B cell (primary cell): Measurements from ENCODE around the gene SAMSN1. TPM values are rescaled to one million over a fixed set of nuclear protein-coding genes. Genes with fewer than 3 reads are reported as not detected.

Experiments
- ATAC-seq: fragments of 200-7000 bp; cut with Tn5 transposase; one replicate; pipeline ENCODE4 v1.10.0; 2021; ENCODE audit warnings: low read depth, mild to moderate bottlenecking, moderate number of reproducible peaks, moderate library complexity
- CTCF ChIA-PET: fragments of 350-600 bp; sonication (Branson Sonifier 250); formaldehyde crosslinking; loops from one replicate; lab custom pipeline; 2021; ENCODE audit warnings: antibody characterized with exemption, inconsistent platforms; lab: Charles Lee
- POLR2A ChIA-PET: fragments of 350-600 bp; sonication (Branson Sonifier 250); formaldehyde crosslinking; loops from one replicate; lab custom pipeline; 2021; ENCODE audit warnings: antibody characterized with exemption; lab: Charles Lee
- DNase-seq: peaks from one replicate; pipeline ENCODE4 v3.0.0; 2013
- H2AFZ ChIP-seq: 2 replicates; pipeline ENCODE4 v1.6.1; 2012; ENCODE audit warnings: mild to moderate bottlenecking, low read depth, low read length; ENCODE audit not compliant: insufficient read depth, poor library complexity, severe bottlenecking
- H3K27ac ChIP-seq, 2 donors: 1 replicate in 1 of 2; 2 replicates in 1 of 2; pipeline ENCODE4 v1.5.1; 2012 to 2013; ENCODE audit warnings: low read length in 2 of 2, mild to moderate bottlenecking in 2 of 2, moderate library complexity in 1 of 2
- H3K27me3 ChIP-seq, 4 experiments: fragments of 200-600 bp in 1 of 4; sonication (generic) in 1 of 4; replicated peaks in 1 of 4; 1 replicate in 2 of 4; 2 replicates in 2 of 4; pipeline versions ENCODE4 v1.6.1 to v1.7.0; 2013 to 2016; ENCODE audit warnings: low read length in 3 of 4, mild to moderate bottlenecking in 2 of 4, mixed read lengths in 1 of 4, moderate library complexity in 1 of 4; ENCODE audit not compliant: insufficient read depth in 4 of 4, control insufficient read depth in 3 of 4; ENCODE audit errors: control extremely low read depth in 1 of 4
- H3K36me3 ChIP-seq, 2 experiments: replicated peaks in 1 of 2; 1 replicate in 1 of 2; 2 replicates in 1 of 2; pipeline versions ENCODE4 v1.6.1 to v1.7.1; 2013; ENCODE audit warnings: low read length in 1 of 2; ENCODE audit not compliant: insufficient read depth in 2 of 2, control insufficient read depth in 1 of 2; ENCODE audit errors: control extremely low read depth in 1 of 2, extremely low read depth in 1 of 2
- H3K4me1 ChIP-seq, 2 donors: fragments of 200-600 bp in 1 of 2; sonication (generic) in 1 of 2; 1 replicate in 1 of 2; 2 replicates in 1 of 2; pipeline versions ENCODE4 v1.5.1 to v1.6.1; 2013 to 2017; ENCODE audit warnings: low read length in 2 of 2; ENCODE audit not compliant: control insufficient read depth in 2 of 2, insufficient read depth in 2 of 2
- H3K4me2 ChIP-seq: replicated peaks from 2 replicates; pipeline ENCODE3; 2012; ENCODE audit warnings: mild to moderate bottlenecking, low read depth, low read length; ENCODE audit not compliant: poor library complexity, severe bottlenecking
- H3K4me3 ChIP-seq, 5 experiments: fragments of 200-600 bp in 1 of 5; sonication (generic) in 1 of 5; 1 replicate in 3 of 5; 2 replicates in 2 of 5; pipeline versions ENCODE4 v1.5.1 to v1.7.0; 2011 to 2016; ENCODE audit warnings: low read length in 4 of 5, mild to moderate bottlenecking in 4 of 5, low read depth in 2 of 5, control low read depth in 1 of 5, moderate library complexity in 1 of 5; ENCODE audit not compliant: insufficient read depth in 1 of 5; ENCODE audit errors: control extremely low read depth in 1 of 5, extremely low read depth in 1 of 5
- H3K79me2 ChIP-seq: fragments of 200-600 bp; sonication (generic); one replicate; pipeline ENCODE4 v1.6.0; 2016; ENCODE audit warnings: low read length; ENCODE audit not compliant: control insufficient read depth, insufficient read depth
- H3K9ac ChIP-seq: fragments of 200-600 bp; sonication (generic); 2 replicates; pipeline ENCODE4 v1.6.1; 2017; ENCODE audit warnings: mild to moderate bottlenecking, low read length, moderate library complexity
- H3K9me3 ChIP-seq, 3 donors: one replicate each; pipeline versions ENCODE4 v1.6.1 to v1.7.1; 2013; ENCODE audit warnings: low read length in 2 of 3; ENCODE audit not compliant: control insufficient read depth in 2 of 3, insufficient read depth in 1 of 3; ENCODE audit errors: control extremely low read depth in 1 of 3
- H4K20me1 ChIP-seq: 2 replicates; pipeline ENCODE4 v1.6.0; 2012; ENCODE audit warnings: mild to moderate bottlenecking, low read length; ENCODE audit not compliant: insufficient read depth, control insufficient read depth, poor library complexity, severe bottlenecking
- H3K27ac Mint-ChIP-seq: one replicate; pipeline ENCODE4 v1.8.0; 2021; ENCODE audit warnings: mixed read lengths
- H3K27me3 Mint-ChIP-seq: one replicate; pipeline ENCODE4 v1.8.0; 2021; ENCODE audit warnings: mixed read lengths
- H3K4me1 Mint-ChIP-seq: one replicate; pipeline ENCODE4 v1.8.0; 2021; ENCODE audit warnings: mixed read lengths
- H3K4me3 Mint-ChIP-seq: one replicate; pipeline ENCODE4 v1.8.0; 2021; ENCODE audit warnings: mixed read lengths
- H3K9me3 Mint-ChIP-seq: one replicate; pipeline ENCODE4 v1.8.0; 2022; ENCODE audit warnings: mixed read lengths; ENCODE audit not compliant: insufficient read depth
- EZH2 ChIP-seq: IDR thresholded peaks from 2 replicates; pipeline ENCODE4 v1.6.1; 2012; ENCODE audit warnings: borderline replicate concordance, low read depth, mild to moderate bottlenecking, moderate library complexity, low read length; ENCODE audit not compliant: insufficient read depth, poor library complexity, severe bottlenecking
- WGBS: methylation state at CpG from one replicate; pipeline ENCODE4 v1.1.5; 2013; ENCODE audit warnings: missing lambda C conversion rate; ENCODE audit not compliant: insufficient coverage; 5-methylcytosine and 5-hydroxymethylcytosine counted together
- intact Hi-C: fragments of 100-400 bp; cut with micrococcal nuclease; formaldehyde crosslinking; loops from one replicate; pipeline ENCODE4 v1.10.0; 2022
- polyA plus RNA-seq: library from polyadenylated mRNA; depleted of rRNA; stranded (reverse); fragments of >200 nt; gene quantifications from 2 replicates; pipeline ENCODE4 v1.2.3, GENCODE V29; 2012
- total RNA-seq, 2 donors: library from RNA; stranded (reverse); fragments of 120-200 nt in 1 of 2; gene quantifications; 1 replicate in 1 of 2; 2 replicates in 1 of 2; pipeline versions ENCODE4 v1.2.3 to v1.2.4, GENCODE V29; 2013 to 2022
- TF ChIP-seq, protein P1 (sequence below): fragments of 200-600 bp; IDR thresholded peaks from one replicate; pipeline ENCODE4 v1.8.0; 2022; ENCODE audit warnings: antibody characterized with exemption, mild to moderate bottlenecking

Gene SAMSN1
- total and polyA plus RNA-seq, 2 donors (not counting 1 experiment from before 2014, with no cell fraction given) = 8.7 to 53.1 TPM

GRCh38 chr21:14479241-14479786 is 66.8 kb downstream of the SAMSN1 start:
- no peak overlapping the region for H3K4me3 ChIP-seq
- H3K4me3 Mint-ChIP-seq = no peak overlapping the region

GRCh38 chr21:14477841-14478240 is 68.3 kb downstream of the SAMSN1 start:
- Histone ChIP-seq H2AFZ (no peak overlapping the region), H3K79me2 (no peaks in the 10 kb centered on the region), H3K4me3 (no peak overlapping the region), H3K36me3 (no peaks in the 10 kb centered on the region), H3K4me2 (no peak overlapping the region), H3K27ac (no peak overlapping the region), H3K9me3 (no peaks in the 10 kb centered on the region), H3K4me1 (peaks cover 9% of the 10 kb centered on the region in 2 donors), H3K9ac (no peak overlapping the region), H3K27me3 (no peaks in the 10 kb centered on the region), H4K20me1 (no peaks in the 10 kb centered on the region)
- intact Hi-C loops = loop anchor here (5.0 kb wide), 1 partner anchor 259 kb away; no protein-coding TSS in a partner anchor
- Mint-ChIP-seq H3K9me3 (no peaks in the 10 kb centered on the region), H3K27me3 (no peaks in the 10 kb centered on the region), H3K4me1 (peaks cover 18% of the 10 kb centered on the region), H3K4me3 (no peak overlapping the region), H3K27ac (no peak overlapping the region)
- CTCF ChIA-PET = no interaction called here
- no CpG with 5 or more reads among the region's 1 CpG for WGBS
- POLR2A ChIA-PET = no interaction called here
- ATAC-seq (no peak), DNase-seq (no peak)
- TF ChIP-seq, protein P1, sequence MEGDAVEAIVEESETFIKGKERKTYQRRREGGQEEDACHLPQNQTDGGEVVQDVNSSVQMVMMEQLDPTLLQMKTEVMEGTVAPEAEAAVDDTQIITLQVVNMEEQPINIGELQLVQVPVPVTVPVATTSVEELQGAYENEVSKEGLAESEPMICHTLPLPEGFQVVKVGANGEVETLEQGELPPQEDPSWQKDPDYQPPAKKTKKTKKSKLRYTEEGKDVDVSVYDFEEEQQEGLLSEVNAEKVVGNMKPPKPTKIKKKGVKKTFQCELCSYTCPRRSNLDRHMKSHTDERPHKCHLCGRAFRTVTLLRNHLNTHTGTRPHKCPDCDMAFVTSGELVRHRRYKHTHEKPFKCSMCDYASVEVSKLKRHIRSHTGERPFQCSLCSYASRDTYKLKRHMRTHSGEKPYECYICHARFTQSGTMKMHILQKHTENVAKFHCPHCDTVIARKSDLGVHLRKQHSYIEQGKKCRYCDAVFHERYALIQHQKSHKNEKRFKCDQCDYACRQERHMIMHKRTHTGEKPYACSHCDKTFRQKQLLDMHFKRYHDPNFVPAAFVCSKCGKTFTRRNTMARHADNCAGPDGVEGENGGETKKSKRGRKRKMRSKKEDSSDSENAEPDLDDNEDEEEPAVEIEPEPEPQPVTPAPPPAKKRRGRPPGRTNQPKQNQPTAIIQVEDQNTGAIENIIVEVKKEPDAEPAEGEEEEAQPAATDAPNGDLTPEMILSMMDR = no peak
- no peak for TF ChIP-seq EZH2

More at GRCh38 chr21:14479241-14479786, 66.8 kb downstream of the SAMSN1 start:
- Mint-ChIP-seq H3K9me3 (no peaks in the 10 kb centered on the region), H3K27me3 (no peaks in the 10 kb centered on the region), H3K4me1 (peaks cover 23% of the 10 kb centered on the region), H3K27ac (no peak overlapping the region)
- no peak overlapping the region for H2AFZ ChIP-seq
- H3K79me2 ChIP-seq = no peaks in the 10 kb centered on the region
- TF ChIP-seq, protein P1 = no peak
- TF ChIP-seq EZH2 = no peak
- DNase-seq (no peak), ATAC-seq (no peak)
- intact Hi-C loops = loop anchor here (5.0 kb wide), 1 partner anchor 258 kb away; no protein-coding TSS in a partner anchor
- no peaks in the 10 kb centered on the region for H3K36me3 ChIP-seq
- peaks cover 9% of the 10 kb centered on the region in 2 donors for H3K4me1 ChIP-seq
- no peak overlapping the region for H3K9ac ChIP-seq
- H3K27me3 ChIP-seq = no peaks in the 10 kb centered on the region
- no peak overlapping the region for H3K4me2 ChIP-seq
- ChIA-PET CTCF (interaction anchor here (1.2 kb wide), 1 partner anchor 259 kb away, joined by 4 read pairs; no protein-coding TSS in a partner anchor), POLR2A (no interaction called here)
- no peaks in the 10 kb centered on the region for H3K9me3 ChIP-seq
- H3K27ac ChIP-seq = no peak overlapping the region
- H4K20me1 ChIP-seq = no peaks in the 10 kb centered on the region
- WGBS = no CpG with 5 or more reads among the region's 1 CpG
